ENCODE data around the gene NEK6.
A peak's percentile ranks its signal among the peaks of the same experiment; 100 is the strongest.

- TF ChIP-seq, protein P1, sequence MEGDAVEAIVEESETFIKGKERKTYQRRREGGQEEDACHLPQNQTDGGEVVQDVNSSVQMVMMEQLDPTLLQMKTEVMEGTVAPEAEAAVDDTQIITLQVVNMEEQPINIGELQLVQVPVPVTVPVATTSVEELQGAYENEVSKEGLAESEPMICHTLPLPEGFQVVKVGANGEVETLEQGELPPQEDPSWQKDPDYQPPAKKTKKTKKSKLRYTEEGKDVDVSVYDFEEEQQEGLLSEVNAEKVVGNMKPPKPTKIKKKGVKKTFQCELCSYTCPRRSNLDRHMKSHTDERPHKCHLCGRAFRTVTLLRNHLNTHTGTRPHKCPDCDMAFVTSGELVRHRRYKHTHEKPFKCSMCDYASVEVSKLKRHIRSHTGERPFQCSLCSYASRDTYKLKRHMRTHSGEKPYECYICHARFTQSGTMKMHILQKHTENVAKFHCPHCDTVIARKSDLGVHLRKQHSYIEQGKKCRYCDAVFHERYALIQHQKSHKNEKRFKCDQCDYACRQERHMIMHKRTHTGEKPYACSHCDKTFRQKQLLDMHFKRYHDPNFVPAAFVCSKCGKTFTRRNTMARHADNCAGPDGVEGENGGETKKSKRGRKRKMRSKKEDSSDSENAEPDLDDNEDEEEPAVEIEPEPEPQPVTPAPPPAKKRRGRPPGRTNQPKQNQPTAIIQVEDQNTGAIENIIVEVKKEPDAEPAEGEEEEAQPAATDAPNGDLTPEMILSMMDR (IDR thresholded peaks at IDR 0.05; ENCODE audit: low read depth, low read length) = peak; percentile 52
- TF ChIP-seq EZH2phosphoT487 (IDR thresholded peaks at IDR 0.05; ENCODE audit: low read depth) = no peak
These were observed 100.1 kb downstream of the NEK6 start for GRCh38 chr9:124357721-124358361.
